Measurements from ENCODE around the gene ZNF215.

- no peak for TF ChIP-seq CTCF (conservative IDR thresholded peaks at IDR 0.05; ENCODE audit: low read depth, low read length)
- TF ChIP-seq EZH2 (IDR thresholded peaks at IDR 0.05; ENCODE audit: borderline replicate concordance, low read depth, low read length, poor library complexity, severe bottlenecking), result no peak
Measured at GRCh38 chr11:6968816-6969215, 42.6 kb downstream of the ZNF215 start.
